RCC 7860 (cell line): ENCODE measurements around the gene SBNO2.

Experiments used
- DNase-seq: peaks from one replicate; pipeline ENCODE4 v3.0.0-alpha.2; 2015; ENCODE audit warnings: low spot score
- FAIRE-seq: peaks from 2 replicates; lab custom pipeline; 2012; peaks lifted over from hg19 to GRCh38; lab: Jason Lieb, UNC

Gene SBNO2

GRCh38 chr19:1109032-1109551 is 65.0 kb downstream of the SBNO2 start:
- no peak for FAIRE-seq
- DNase-seq, result no peak

GRCh38 chr19:1108291-1109031 is 65.6 kb downstream of the SBNO2 start:
- no peak for FAIRE-seq
- no peak for DNase-seq

GRCh38 chr19:1107661-1108261 is 66.3 kb downstream of the SBNO2 start:
- no peak for DNase-seq
- FAIRE-seq, result no peak

- FAIRE-seq (no peak), DNase-seq (peak; percentile 53)
These were observed 67.0 kb downstream of the SBNO2 start for GRCh38 chr19:1106841-1107660.

- DNase-seq (no peak), FAIRE-seq (no peak)
These were observed 67.9 kb downstream of the SBNO2 start for GRCh38 chr19:1105873-1106840.

- DNase-seq (peak; percentile 23), FAIRE-seq (no peak)
These were observed 68.8 kb downstream of the SBNO2 start for GRCh38 chr19:1105008-1105872.

- FAIRE-seq, result no peak
These were observed 69.6 kb downstream of the SBNO2 start for GRCh38 chr19:1104311-1105007.

GRCh38 chr19:1103708-1104310 is 70.3 kb downstream of the SBNO2 start, which contains the start of gene GPX4:
TSS of gene GPX4 (plus strand) at chr19:1103994. CDS start at chr19:1104044, 50 bp downstream.
- FAIRE-seq, result peak; percentile 84
- peak; percentile 97 for DNase-seq

More at GRCh38 chr19:1104311-1105007, 69.6 kb downstream of the SBNO2 start:
- DNase-seq, result peak; percentile 57

GRCh38 chr19:1103132-1103707 is 70.8 kb downstream of the SBNO2 start:
- no peak for FAIRE-seq

GRCh38 chr19:1102407-1103131 is 71.5 kb downstream of the SBNO2 start:
- FAIRE-seq, result peak; percentile 98
- peak; percentile 100 for DNase-seq

More at GRCh38 chr19:1103132-1103707, 70.8 kb downstream of the SBNO2 start:
- peak; percentile 36 for DNase-seq

GRCh38 chr19:1101337-1101698 is 72.8 kb downstream of the SBNO2 start:
- FAIRE-seq (no peak), DNase-seq (no peak)

GRCh38 chr19:1098177-1099051 is 75.7 kb downstream of the SBNO2 start:
- no peak for FAIRE-seq
- no peak for DNase-seq

GRCh38 chr19:1097810-1098176 is 76.3 kb downstream of the SBNO2 start:
- FAIRE-seq (no peak), DNase-seq (no peak)

- DNase-seq (peak; percentile 97), FAIRE-seq (peak; percentile 86)
These were observed 78.9 kb downstream of the SBNO2 start, which contains the start of gene POLR2E for GRCh38 chr19:1094978-1095701. TSS of gene POLR2E (minus strand) at chr19:1095375. CDS start at chr19:1095315, 60 bp downstream.

GRCh38 chr19:1094655-1094977 is 79.5 kb downstream of the SBNO2 start:
- FAIRE-seq (no peak), DNase-seq (no peak)
